ENCODE data around the gene BSG.

- TF ChIP-seq CTCF (conservative IDR thresholded peaks at IDR 0.05; ENCODE audit: low read length) (no peak), EZH2phosphoT487 (IDR thresholded peaks at IDR 0.05; ENCODE audit: borderline replicate concordance) (no peak)
These were observed 28.3 kb upstream of the BSG start, which contains the start of gene GZMM for GRCh38 chr19:543910-544608.

Data from Loucy (cell line).